CD4-positive, alpha-beta T cell treated with Interleukin-6 at 100 ng/mL for 8 hours (primary cell): ENCODE data around the gene TNFSF11.
A peak's percentile ranks its signal among the peaks of the same experiment; 100 is the strongest.
"Not testable (repeated sequence)": the region's sequence is repeated elsewhere in the genome, so short reads cannot be mapped to it uniquely, and the experiment has no call there.

Experiments
- DNase-seq: peaks from one replicate; pipeline ENCODE4 v3.0.0-alpha.2; 2020; ENCODE audit warnings: mixed read lengths, low spot score

TNFSF11 gene

GRCh38 chr13:42560320-42560719 lies 13.6 kb upstream of the TNFSF11 start:
- DNase-seq, result not testable (repeated sequence)

DNA sequence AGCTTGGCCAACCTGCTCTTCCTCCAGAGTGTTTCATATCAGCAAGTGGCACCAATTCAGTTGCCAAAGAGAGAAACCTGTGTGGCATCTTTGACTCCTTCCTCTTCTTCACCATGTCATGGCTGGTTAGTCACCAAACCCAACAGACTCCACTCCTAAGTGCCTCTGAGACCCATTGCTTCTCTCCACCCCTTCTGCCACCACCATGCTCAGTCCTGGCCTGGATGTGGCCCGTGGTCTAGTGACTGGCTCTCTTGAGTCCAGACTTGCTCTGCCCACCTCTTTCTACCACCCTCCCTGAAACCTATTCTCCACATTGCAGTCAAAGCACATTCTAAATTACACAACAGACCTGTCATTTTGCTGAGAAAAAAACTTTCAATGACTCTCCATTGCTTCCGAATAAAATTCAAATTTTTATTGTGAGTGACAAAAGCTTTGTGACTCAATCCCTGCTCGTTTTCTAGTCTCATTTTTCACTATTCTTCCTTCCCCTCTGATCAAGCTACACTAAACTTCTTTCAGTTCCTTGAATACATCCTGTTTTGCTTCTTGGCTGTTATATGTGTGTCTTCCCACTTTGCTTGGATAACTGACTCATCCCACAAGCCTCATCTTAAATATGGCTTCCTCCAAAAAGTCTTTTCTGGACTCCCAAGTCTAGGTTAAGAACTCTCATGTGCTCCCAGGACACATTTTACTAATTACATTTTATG lies 12.0 kb upstream of the TNFSF11 start:
- no peak for DNase-seq

DNA sequence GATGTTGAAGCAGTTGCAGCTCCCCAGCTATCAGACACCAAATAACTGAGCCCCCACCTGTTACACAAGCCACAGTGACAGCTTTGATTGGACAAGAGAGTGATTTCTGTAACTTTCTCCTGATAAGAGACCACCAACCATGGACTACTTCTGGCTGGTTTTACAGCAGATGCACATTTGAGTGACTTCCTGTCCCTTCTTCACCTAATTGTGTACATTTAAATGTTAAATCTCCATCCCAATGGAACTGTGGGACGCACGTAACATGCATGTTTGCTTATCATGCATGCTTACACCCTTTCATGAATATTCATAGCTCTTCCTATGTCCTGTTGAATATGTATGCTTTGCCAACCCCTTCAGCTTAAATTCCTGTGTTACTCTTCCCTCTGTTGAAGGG lies 6.0 kb upstream of the TNFSF11 start:
- no peak for DNase-seq

DNA sequence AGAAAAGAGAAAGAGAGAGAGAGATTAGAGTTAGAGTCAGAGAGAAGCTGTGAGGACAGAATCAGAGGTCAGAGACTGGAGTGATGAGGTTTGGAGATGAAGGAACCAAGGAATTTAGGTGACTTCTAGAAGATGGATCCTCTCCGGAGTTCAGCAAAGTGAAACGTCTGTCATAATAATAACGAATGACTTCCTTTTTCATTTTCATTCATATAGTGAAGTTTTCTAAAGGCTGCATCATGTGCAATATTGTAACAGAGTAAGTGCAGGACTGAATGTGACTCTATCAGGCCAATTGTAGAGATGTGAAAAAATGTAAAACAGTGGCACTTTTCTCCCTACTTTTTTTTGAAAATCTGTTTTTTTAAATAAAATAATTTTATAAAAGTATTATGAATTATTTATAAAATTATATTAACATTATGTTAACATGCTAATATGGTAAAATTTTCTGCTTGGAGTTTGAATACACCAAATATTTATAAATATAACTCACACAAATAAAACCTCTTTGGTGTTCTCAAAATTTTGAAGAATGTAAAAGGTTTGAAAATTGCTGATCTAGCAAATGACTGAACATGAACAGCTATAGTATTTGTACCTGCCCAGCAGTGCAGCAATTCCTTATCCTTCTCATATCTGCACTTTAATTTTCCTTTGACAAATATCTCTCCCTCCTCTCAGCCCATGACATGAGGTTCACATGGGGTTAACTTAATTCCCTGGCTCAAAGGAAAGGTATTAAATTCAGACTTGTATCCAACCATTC lies 4.2 kb upstream of the TNFSF11 start:
- DNase-seq, result no peak

DNA sequence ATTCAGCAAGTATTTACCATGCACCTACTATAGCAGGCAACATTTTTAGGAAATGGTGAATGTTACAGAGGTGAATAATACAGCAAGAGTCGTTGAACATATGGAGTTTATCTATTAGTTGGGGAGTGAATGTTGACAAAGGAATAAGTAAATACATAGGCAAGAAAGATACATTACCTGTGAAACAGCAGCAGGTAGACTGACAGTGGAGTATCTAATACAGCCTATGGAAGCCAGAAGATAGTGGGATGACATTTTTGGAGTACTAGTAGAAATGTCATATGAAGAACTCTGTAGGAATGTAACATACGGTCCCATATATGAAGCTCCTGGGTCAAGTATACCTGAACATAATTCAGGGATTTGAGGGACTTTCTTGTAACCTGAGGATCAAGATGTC lies 2.1 kb upstream of the TNFSF11 start:
- no peak for DNase-seq

- peak; percentile 25 for DNase-seq
Observed at GRCh38 chr13:42574435-42575311, 721 bp downstream of the TNFSF11 start.

- no peak for DNase-seq
Observed at GRCh38 chr13:42575938-42576337, 2.0 kb downstream of the TNFSF11 start.

DNA sequence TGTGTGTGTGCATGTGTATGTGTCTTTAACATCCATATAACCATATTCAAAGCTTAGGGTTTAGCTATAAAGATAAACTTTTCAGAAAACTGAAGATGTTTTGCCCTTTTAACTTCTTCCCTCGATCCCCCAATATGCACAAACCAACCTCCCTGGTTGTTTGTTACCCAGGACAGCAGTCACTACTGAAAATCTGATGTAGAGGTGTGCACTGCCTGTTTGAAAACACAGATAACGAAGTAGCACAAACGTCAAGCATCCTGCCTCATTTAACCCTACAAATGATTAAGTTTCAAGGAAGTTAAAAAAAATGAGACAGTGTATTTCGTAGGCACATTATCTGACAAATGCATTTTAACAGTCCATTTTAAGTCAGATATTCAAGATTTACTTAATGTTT lies 3.6 kb downstream of the TNFSF11 start:
- no peak for DNase-seq

DNA sequence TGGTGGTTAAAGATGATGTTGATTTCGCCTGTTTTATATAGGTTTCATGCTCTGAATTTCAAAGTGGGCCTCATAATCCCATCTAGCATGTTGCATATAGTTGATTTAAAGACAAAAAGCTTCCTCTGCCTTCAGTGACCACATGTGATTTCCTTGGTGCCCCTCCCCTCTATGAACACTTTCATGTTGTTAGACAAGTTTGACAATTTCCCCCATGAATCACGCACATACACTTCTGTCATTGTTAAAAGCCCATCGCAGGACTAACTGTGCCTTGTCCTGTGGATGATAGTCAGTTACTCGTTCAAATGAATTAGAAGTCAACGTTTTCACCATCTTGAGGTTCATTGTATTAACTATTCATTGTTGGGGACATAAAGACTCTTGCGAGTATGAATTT lies 6.7 kb downstream of the TNFSF11 start:
- no peak for DNase-seq

- DNase-seq, result no peak
Observed at GRCh38 chr13:42581427-42581826, 7.5 kb downstream of the TNFSF11 start.

- no peak for DNase-seq
Observed at GRCh38 chr13:42591602-42592001, 17.6 kb downstream of the TNFSF11 start.

DNA sequence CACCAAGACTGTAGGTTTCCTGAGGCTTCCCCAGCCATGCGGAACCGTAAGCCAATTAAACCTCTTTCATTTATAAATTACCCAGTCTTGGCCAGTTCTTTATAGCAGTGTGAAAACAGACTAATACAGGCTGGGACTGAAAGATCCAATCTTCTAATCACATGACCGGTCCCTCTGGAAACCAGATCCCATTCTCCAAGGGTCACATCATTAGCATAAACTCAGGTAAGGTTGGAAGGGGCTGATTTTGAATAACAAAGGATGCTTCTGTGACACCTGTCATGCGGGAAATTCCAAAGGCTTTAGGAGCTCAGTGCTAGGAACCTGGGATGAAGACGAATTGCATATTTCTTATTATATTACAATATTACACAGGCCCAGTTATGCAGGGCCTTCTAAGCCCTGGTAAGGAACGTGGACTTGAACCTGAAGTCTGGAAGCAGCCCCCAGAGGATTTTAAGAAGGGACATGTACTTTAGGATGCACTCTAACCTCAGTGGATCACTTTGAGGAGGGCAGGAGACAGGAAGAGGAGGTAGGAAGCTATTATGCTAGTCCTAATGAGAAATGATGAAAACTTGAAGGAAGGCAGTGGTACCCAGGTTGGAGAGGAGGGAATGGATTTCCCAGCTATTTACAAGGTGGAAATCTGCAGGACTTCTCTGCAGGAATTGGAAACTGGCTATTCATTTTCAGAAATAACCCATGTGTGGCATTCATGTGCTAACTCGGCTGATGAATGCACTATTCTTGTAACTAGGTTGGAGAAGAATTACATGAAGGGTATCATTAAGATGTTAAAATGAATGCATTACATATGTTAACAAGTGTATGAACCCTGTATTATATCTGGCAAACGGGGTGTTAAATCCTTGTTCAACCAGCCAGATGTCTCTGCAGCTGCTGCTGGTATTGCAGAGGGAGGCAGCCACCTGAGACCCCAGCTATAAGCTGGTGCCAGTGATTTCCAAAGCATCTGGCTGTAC lies 19.3 kb downstream of the TNFSF11 start:
- DNase-seq, result no peak

- peak; percentile 50 for DNase-seq
Observed at GRCh38 chr13:42594481-42595252, 20.7 kb downstream of the TNFSF11 start.

- DNase-seq, result no peak
Observed at GRCh38 chr13:42595253-42595571, 21.3 kb downstream of the TNFSF11 start.

DNA sequence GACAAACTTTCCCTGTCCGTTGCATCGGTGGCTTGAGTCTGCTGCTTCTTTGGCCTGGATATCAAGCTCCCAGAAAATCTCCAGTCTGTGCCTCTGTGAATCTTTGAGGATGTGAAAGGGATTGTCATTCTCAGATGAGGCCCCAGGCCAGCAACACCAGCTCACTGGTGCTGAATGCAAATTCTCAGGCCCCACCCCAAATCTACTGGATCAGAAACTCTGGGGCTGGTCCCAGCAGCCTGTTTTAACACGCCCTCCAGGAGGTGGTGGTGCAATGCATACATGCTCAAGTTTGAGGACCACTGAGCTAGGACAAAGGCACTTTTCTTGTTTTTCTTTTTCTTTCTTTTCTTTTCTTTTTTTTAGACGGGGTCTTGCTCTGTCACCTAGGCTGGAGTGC lies 23.6 kb downstream of the TNFSF11 start:
- DNase-seq, result no peak

GRCh38 chr13:42600943-42601342 lies 27.0 kb downstream of the TNFSF11 start:
- no peak for DNase-seq

DNA sequence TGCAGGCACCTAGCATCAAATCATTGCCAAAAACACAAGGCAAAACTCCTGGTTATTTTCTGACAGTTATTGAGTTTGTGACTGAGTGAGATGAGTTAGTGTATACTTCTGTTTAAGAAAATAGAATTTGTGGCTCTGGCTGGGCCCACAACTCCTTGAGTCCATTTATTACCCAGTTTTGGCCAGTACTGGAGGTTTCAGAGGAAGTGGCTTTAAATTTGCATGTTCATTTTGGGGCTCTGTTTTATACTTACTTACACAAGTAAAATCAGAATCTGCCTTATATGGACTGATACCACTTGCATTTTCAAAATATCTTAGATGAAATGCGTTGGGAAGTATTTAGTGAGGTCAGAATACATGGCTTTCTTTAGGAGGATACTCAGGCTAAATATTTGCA lies 29.0 kb downstream of the TNFSF11 start:
- no peak for DNase-seq

DNA sequence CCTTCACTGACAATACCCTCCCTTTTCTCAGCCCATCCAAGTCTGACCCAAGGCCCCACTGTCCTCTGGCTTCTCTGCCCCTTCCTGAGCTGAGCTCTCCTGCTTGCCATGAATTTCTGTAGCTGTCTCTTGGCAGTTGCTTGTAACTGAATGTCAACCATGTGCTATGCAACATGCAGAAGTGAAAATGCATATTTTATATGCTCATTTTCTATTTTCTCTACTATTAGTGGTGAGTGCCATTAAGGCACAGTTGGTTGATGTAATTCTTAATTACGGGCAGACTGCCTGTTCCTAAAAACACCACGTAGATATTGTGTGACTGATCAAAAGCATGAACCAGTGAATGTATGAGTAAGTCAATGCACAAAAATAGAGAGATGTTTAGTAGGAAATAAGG lies 29.6 kb downstream of the TNFSF11 start:
- no peak for DNase-seq

- no peak for DNase-seq
Observed at GRCh38 chr13:42607546-42607945, 33.6 kb downstream of the TNFSF11 start.

DNA sequence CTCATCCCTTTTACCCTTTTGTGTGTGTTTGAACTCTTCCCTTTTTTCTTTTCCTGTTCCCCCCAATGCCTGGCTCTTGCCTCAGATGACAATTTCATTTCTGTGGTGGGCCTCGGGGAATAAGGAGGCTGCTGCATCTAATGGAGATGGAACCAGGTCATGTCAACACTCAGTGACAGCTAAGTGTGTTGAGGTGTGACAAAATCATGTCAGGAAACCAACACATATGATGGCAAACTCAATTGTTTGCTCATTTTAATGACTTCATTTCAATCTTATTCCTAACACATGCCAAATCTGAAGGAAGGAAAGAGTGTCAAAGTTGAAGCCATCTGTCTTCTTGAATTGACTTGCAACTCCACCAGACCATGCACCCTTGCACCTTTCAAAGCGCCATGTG lies 36.7 kb downstream of the TNFSF11 start:
- no peak for DNase-seq
